Measurements from ENCODE around the gene PSD2.

PSD2 gene

DNA sequence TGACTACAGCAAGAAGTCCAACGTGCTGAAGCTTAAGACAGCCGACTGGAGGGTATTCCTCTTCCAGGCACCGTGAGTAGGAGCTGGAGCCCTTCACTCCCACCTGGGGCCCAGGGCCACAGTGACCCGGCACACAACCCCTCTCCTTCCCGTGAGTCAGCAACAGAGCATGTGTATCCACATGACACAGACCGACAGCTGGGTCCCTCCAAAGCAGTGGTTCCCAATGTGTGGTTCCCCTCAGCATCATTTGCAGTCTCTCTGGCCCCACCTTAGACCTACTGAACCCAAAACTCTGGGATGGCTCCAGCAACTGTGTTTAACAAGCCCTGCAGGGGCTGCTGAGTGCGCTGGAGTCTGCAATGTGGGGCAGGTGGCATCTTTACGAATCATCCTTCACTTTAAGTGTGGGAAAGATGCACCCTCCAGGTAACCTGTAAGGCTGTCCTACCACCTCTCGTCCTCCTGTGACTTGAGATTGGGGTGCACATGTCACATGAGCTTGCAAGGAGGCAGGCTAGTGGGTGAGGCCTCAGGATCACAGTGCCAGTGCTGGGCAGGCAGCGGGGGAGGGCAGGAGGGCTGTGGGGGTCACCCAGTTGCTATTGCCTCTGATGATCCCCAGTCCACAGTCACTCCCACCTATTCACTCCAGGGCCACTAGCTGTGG, 42.2 kb downstream of the PSD2 start:
- DNase-seq (ENCODE audit: low spot score): no peak

DNA sequence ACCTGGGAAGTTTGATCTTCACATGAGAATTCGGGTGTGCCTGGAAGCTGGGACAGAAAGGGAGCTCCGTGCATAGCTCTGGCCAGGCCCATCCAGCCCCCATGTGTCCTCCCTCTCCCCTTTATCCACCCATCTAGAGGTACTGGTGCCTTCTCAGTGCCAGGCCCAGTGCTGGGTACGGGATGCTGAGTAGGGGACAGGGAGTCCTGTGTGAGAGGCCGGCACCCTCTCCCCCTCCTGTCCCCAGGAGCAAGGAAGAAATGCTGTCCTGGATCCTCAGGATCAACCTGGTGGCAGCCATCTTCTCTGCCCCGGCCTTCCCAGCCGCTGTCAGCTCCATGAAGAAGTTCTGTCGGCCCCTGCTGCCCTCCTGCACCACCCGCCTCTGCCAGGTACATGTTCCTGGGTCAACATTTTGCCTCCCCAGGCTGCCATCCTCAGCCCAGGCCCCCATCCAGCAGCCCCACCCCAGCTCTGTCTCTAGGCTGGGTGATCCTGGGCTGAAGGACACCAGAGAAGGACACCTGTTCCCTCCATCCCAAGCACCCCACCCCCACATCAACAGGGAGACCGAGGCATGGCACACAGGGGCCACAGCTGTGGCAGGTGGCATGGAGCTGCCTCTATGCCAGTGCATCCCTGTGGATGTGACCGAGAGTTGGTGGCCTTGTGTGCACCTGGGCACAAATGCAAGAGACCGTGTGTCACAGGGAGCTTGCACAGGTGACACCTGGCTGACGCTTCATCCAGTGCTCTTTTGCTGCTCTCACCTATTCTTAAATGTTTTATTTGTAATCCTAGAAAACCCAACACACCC, 43.0 kb downstream of the PSD2 start:
- no peak for DNase-seq (ENCODE audit: low spot score)

DNA sequence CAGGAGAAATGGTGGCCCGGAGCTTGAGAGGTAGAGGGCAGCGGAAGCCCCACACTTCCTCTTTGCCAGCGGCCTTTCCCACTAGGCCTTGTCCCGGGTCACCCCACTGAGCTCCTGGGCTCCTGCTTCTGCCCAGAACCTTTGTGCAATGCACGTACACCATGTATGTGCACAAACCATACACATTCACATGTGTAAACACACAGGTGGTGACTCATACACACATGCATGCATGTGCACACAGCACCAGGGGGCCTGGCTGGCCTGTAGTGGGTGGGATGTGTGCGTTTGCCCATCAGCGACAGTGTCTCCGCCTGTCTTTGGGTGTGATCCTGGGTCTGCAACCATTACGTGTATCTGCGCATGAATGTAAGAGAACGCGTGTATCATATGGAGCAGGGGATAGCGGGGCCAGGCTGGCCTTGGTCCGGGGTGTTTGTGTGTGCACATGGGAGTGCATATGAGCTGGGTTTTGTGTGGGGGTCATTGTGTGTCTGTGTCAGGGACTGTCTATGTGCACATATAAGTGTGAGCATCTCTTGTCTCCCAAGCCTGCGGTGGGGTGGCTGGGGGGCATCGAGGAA, 43.7 kb downstream of the PSD2 start:
- no peak for DNase-seq (ENCODE audit: low spot score)

DNA sequence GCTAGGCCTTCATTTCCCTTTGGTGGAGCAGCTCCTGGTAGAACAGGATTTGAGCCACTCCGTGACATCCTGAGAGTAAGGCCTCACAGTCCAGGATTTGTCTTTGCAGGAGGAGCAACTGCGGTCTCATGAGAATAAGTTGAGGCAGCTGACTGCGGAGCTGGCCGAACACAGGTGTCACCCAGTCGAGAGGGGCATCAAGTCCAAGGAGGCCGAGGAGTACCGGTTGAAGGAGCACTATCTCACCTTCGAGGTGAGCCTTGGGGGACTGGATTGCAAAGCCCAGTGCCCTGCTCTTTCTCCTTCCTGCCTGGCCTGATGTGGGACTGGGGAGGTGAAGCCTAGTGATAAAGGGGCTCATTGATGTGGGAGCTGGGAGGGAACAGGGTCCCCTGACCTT, 44.3 kb downstream of the PSD2 start:
- DNase-seq (ENCODE audit: low spot score): no peak

DNA sequence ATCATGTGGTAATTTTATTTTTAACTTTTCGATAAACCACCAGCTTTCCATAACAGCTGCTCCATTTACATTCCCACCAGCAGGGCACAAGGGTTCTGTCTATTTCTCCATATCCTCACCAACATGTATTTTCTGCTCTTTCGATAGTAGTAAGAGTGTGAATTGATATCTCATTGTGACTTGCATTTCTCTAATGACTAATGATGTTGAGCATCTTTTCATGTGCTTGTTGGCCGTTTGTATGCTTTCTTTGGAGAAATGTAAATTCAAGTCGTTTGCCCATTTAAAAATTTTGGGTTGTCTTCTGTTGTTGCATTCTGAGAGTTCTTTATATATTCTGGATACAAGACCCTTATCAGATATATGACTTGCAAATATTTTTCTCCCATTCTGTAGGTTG, 45.9 kb downstream of the PSD2 start:
- no peak for DNase-seq (ENCODE audit: low spot score)

DNA sequence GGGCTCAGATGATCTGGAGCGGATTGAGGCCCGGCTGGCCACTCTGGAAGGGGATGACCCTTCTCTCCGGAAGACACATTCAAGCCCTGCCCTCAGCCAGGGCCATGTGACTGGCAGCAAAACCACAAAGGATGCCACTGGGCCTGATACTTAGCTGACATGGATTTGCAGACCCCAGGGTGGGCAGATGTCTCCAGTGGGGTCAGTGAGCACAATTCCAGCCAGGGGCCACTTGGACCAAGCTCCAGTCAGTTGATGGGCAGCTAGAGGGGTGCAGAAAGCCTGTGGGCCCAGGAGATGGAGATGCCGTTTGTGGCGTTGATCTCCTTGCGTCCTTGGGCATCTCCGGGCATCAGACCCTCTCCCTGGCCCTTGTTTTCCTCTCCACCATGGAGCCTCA, 46.7 kb downstream of the PSD2 start:
- DNase-seq (ENCODE audit: low spot score): no peak

DNA sequence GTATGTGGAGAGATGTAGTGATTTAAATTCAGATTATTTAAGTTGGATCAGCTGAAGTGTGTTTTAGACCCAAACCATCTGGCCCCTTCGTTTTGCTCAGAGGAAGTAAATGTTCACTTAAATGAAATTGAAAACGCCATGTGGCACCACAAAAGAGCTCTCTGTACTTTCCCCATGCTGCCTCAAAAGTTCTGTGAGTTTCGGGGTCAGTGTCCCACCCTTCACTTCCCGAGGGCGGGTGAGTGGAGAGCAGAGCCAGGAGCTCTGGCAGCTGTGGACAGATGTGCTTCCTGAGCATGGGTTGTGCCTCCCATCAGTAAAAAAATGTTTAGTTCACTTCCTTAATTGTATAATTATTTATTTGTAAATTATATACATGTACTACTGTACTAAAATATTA, 48.4 kb downstream of the PSD2 start:
- DNase-seq (ENCODE audit: low spot score): no peak

DNA sequence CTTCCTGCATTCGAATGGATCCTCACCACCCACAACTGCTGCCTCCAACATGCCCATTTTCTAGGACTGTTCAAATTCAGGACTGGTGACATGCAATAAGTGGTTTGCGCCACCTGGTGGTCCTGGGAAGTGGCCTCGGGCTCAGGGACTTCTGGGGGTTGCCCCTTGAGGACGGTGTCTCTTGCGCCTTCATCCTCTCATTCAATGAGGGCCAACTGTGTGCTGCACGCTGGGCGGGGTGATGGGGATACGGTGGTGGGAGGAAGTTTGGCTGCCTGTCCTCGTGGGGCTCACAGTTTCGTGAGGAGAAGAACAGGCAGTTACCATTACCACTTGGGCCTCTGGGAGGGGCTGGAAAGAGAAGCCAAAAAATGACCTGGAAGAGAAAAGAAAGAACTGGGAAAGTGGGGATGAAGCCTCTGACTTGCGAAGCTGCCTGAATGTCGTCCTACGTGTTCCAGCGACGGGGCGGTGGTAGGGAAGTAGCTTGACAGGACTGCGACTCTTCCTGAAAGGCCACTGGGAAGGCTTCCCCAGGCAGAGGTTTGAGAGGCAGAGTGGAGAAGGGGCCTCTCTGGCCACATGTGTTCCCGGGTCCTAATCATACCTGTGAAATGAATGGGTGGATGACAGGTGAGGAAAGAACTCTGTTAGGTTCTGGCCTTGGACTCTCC, 49.0 kb downstream of the PSD2 start:
- peak; percentile 85 for DNase-seq (ENCODE audit: low spot score)

DNA sequence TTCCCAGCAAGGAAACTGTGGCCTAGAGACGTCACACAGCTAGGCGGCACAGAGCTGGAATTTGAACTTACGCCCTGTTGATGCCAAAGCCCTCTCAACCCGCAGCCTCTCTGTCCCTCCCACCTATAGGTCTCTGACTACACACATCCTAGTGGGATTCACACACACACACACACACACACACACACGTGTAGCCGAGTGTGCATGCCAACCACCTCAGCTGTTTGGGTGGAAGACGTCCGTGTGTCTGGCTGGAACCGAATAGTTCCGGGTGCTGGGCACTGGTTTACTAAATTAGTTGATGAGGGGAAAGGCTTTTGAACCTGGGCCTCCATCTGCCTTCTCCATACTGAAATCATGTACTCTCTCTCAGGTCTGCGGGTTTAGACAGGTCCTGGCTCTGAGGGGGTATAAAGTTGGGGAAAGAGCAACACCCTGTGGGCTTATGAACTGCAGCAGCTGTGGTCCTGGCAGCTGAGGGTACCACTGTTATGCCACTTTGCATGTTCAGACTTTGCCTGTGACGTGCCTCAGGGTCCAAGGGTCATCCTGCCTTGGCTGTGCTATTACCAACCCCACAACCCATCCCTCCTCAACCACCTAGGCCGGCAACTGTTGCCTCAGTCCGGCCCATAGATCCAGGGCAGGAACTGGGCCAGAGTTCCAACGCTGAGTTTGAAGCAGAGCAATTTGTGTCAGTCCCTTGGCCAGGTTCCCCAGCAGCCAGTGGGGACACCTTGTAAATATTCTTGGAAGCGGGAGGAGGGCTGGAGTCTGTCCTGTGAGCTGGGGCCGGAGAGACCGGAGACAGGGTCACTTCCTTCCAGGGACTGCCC, 50.5 kb downstream of the PSD2 start:
- no peak for DNase-seq (ENCODE audit: low spot score)

DNA sequence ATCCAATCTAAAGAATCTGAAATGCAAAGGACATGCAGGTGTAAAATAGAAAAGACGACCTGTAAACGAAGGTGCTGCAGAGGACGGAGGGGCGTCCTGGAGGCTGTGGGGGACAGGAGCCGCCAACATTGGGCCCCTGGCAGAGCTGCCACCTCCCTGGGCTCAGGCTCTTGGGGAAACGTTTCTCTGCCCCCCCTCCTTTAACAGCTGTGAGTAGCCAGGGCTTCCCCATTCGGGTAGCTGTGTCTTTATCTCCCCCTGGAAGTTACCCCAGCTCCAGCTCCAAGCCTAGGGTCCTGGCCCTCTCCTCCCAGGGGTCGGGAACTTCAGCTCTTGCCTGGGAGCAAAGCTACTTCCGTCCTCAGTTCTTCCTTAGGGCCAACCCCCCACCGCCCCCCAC, 51.5 kb downstream of the PSD2 start:
- no peak for DNase-seq (ENCODE audit: low spot score)

DNA sequence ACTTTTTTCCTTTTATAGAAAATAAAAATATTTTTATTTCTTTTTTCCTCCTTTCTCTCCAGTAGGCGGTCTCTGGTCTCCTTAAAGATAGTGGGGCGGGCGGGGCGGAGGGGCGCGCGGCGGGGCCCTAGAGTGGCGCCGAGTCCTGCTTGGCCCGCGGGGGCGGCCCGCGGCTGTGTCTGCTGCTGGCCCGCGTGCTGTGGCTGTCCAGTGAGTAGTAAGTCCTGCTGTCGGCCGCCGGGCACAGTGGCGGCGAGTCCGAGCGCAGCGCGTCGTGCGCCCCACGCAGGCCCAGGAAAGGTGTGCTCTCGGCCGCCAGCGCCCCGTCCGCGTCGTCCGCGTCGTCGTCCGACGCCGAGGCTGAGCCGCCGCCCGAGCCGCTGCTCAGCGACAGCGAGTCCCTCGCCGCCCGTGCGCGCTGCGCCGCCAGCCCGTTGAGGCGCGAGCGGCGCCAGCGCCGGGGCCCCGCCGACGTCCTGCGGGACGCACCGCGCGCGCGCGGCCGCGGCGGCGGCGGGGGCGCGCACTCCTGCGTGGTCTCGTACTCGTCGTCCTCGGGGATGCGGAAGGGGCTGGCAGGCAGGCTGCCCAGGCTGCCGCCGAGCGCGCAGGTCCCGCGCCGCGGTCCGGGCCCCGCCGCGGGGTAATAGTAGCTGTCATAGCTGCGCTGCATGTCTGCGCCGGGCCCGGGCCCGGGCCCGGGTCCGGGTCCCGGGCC, 52.3 kb downstream of the PSD2 start:
- peak; percentile 82 for DNase-seq (ENCODE audit: low spot score)

DNA sequence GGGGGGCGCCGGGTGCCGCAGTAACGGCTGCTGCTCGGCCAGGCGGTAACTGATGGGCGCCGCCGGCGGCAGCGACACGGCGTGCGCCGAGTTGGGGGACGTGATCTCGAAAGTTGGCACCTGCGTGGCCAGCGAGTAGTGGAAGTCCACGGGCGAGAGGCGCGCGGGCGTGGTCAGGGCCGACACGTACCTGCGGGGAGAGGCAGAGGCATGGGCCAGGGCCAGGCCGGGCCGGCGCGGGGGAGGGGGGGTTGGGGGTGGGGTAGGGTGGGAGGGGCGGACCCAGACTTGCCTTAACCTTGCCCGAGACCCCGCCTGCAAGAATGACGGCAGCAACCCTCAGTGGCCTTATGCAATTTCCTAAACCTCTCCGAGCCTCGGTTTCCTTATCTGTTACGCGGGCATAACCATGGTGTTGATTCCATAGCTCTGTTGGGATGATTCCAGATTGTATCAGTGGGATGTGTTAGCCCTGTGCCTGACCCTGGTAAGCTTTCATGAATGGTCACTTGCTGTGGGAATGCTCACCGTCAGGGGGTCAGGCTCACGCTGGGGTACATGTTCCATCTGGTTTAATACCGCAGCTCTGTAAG, 53.0 kb downstream of the PSD2 start:
- no peak for DNase-seq (ENCODE audit: low spot score)

DNA sequence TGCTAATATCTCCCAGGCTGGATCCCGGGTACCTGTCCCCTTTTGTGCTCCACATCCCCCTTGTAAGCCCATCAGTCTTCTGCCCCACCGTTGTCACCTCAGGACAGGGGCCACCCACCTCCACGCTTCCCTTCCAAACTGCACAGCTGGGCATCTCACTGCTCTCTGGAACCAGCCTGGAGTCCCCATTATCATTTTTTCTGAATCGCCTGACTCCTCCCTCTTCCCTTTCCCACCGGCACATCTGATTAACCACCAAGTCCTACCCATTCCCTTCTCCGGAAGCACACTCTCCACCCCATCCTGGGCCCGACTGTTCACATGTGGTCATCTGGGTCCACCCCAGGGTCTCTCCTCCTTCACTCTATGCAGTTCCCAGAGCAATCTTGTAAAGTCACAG, 53.9 kb downstream of the PSD2 start:
- DNase-seq (ENCODE audit: low spot score): no peak

DNA sequence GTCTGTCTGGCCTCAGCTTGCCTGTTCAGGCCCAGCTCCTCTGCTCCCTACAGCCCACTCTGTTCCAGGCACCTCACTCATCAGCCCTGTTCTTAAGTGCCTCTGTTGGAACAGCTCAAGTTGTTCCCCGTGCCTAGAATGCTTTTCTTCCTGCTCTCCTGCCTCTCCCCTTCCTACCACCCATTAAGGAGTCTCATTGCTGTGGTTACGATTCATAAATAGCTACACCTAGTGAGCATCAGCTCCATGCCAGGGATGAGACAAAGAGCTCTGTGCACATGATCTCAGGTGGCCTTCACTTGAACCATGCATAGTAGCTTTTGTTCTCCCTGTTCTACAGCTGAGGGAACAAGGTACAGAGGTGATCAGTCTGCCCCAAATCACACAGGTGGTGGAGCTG, 54.3 kb downstream of the PSD2 start:
- no peak for DNase-seq (ENCODE audit: low spot score)

DNA sequence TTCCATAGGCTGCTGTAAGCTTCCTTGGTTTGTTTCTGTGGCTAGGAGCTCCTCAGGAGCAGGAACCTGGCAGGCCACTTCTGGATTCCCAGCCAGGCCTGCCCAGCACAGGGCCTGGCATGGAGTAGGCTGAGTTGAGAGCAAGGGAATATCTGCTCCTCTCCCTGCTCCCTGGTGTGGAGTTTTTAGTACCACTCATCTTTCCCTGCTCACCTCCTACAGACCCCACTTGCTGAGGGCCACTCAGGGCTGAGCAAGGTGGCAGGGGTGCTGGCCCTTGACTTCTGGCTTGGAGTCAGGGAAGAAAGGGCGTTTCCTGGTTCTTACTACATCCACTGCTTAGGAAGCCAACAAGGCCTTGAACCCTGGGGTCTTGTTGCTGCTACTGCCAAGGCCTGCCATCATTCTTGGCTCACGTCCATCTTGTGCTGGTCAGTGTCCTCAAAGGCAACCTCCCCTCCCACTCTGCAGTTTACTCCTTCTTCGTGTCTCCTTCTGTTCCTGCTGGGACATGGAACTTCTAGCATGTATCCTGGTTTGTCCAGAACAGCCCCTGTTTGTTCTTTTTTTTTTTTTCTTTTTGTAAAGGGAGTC, 54.9 kb downstream of the PSD2 start:
- no peak for DNase-seq (ENCODE audit: low spot score)

DNA sequence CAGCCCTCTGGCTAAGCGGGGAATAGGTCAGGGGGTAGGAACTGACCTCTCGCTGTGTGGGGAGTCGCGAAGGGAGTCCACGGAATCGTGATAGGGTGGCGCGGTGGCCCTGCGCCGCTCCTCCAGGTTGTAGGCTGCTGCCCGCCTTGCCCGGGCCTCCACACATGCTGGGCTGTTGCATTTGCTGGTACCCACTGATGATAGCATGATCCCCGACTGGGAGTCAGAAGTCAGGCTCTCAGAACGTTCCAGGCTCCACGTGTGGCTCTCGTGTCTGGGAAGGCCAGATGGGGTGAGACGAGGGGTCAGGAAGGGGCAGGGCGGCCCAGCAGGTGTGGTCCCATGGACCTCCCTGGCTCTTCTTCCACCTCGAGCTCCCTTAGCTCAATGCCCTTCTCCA, 56.0 kb downstream of the PSD2 start:
- no peak for DNase-seq (ENCODE audit: low spot score)

DNA sequence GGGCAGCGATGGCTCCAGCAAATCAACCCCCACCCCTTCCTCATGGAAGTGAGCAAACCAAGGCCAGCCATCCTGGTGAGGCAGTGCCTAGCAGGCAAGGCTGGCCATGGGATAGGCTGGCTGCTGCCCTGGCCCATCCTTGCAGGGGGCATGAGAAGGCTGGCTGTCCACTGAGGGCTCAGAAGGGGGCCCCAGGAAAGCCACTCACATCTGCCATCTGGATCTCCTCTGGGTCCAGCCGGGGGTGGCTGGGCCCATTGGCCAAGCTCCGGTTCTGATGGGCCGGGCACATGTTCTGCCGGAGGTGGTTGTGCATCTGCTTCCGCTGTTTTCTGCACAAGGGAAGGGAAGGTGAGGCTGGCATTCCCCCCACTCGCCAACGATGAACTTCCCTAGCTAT, 57.1 kb downstream of the PSD2 start:
- DNase-seq (ENCODE audit: low spot score): no peak

DNA sequence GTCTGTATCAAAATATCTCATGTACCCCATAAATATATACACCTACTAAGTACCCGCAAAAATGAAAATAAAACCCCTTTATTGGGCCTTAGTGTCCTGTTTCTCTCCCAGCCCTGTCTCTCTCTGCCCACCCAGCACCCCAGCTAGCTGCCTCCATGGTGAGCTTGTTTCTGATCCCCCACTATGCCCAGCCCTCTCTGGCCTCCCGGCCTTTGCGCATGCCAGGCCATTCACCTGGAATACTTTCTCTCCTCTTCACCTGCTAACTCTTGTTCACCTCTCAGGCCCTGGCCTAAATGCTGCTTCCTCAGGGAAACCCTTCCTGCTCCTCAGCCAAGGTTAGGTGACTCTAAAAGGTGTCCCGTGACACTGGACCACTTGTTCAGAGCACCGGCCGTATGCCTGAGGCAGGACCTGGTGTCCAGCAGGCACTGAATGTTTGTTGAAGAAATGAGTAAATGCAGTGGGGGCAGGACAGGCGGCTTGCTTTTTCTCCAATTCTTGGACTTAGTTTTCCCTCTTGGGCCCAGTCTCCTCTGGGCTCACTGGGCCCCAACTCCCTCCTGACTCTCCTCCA, 58.5 kb downstream of the PSD2 start:
- DNase-seq (ENCODE audit: low spot score): no peak

DNA sequence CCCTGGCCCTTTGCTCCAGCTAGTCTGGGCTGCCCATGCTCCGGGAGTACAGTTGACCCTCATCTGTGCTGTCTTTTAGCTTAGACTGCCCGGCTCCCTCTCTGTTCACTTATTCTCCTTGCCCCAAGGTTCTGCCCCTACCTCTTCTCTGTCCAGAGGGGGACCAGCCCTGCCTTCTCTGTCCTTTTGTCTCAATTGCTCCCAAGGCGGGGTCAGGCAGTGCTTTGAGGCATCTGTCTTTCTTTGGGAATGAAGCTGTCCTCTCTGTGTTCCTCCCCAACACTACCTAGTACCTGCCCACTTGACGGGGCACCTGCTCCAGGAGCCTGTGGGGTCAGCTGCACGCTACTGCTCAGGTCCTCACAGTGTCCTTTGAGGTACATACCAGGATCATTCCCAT, 59.3 kb downstream of the PSD2 start:
- no peak for DNase-seq (ENCODE audit: low spot score)

DNA sequence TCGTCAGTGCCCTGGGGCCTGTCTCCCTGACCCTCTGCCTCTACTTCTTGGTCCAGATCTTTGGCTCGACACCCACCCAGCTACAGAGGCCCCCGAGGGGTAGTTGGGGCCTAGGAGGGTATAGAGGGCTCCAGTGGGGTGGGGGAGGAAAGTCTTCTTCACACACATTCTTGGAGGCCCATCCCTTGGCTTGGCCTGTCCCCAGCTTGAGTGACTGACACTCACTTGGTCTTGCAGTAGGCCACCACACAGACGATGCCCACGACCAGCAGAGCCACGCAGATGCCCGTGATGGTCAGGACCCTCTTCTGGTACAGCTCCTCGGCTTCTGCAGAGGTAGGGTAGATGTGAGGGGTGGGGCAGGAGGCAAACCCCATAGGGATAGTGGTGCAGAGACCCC, 59.8 kb downstream of the PSD2 start:
- DNase-seq (ENCODE audit: low spot score): no peak

All from AG20443 (cell line).